Breast epithelium (tissue), 3 donors: ENCODE results near the gene HDAC9.

Experiments used
- POLR2A ChIP-seq: fragments of 450-650 bp; IDR thresholded peaks from one replicate; pipeline ENCODE4 v1.6.1; 2016; ENCODE audit warnings: antibody characterized with exemption, mild to moderate bottlenecking, moderate library complexity
- TF ChIP-seq, protein P1 (sequence below), 3 donors: fragments of 450-650 bp; IDR thresholded peaks; one replicate each; pipeline ENCODE4 v1.5.1; 2016 to 2017; ENCODE audit warnings: antibody characterized with exemption in 3 of 3, mild to moderate bottlenecking in 3 of 3, moderate library complexity in 3 of 3

DNA sequence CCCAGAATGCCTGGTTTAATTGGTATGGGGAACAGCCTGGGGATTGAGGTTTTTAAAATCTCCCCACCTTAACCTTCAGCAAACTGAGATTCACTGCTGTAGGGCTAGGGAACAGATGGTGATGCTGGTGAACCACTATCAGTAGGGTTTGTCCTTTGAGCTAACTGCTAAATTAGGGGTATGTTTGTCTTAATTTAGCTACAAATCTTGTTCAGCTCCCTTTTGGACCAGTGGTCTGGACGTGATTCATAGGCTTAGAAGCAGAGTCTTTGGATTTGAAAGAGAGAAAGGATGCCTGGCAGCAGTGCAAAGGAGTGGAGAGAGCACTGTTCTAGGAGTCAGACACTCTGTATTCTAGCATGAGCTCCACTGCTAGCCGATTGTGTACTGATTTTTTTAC, 2.8 kb downstream of the HDAC9 start:
- TF ChIP-seq, protein P1, sequence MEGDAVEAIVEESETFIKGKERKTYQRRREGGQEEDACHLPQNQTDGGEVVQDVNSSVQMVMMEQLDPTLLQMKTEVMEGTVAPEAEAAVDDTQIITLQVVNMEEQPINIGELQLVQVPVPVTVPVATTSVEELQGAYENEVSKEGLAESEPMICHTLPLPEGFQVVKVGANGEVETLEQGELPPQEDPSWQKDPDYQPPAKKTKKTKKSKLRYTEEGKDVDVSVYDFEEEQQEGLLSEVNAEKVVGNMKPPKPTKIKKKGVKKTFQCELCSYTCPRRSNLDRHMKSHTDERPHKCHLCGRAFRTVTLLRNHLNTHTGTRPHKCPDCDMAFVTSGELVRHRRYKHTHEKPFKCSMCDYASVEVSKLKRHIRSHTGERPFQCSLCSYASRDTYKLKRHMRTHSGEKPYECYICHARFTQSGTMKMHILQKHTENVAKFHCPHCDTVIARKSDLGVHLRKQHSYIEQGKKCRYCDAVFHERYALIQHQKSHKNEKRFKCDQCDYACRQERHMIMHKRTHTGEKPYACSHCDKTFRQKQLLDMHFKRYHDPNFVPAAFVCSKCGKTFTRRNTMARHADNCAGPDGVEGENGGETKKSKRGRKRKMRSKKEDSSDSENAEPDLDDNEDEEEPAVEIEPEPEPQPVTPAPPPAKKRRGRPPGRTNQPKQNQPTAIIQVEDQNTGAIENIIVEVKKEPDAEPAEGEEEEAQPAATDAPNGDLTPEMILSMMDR (IDR thresholded peaks at IDR 0.05): no peak
- TF ChIP-seq POLR2A: no peak
